ENCODE measurements around the gene SPOCK1.

SPOCK1 gene

GRCh38 chr5:137214446-137215189 is 284.5 kb downstream of the SPOCK1 start:
- TF ChIP-seq CTCF (conservative IDR thresholded peaks at IDR 0.05; ENCODE audit: control insufficient read depth, insufficient read depth, low read depth, low read length): no peak
- DNase-seq (ENCODE audit: low read depth): no peak
- H3K4me3 ChIP-seq (ENCODE audit: control insufficient read depth, low read depth, low read length): no peak overlapping the region

- no peak overlapping the region for H3K4me3 ChIP-seq (ENCODE audit: control insufficient read depth, low read depth, low read length)
- no peak for TF ChIP-seq CTCF (conservative IDR thresholded peaks at IDR 0.05; ENCODE audit: control insufficient read depth, insufficient read depth, low read depth, low read length)
- no peak for DNase-seq (ENCODE audit: low read depth)
Observed at GRCh38 chr5:137212471-137212870, 286.7 kb downstream of the SPOCK1 start.

- no peak overlapping the region for H3K4me3 ChIP-seq (ENCODE audit: control insufficient read depth, low read depth, low read length)
- TF ChIP-seq CTCF (conservative IDR thresholded peaks at IDR 0.05; ENCODE audit: control insufficient read depth, insufficient read depth, low read depth, low read length): no peak
- no peak for DNase-seq (ENCODE audit: low read depth)
Observed at GRCh38 chr5:137209232-137209809, 289.8 kb downstream of the SPOCK1 start.

- no peak overlapping the region for H3K4me3 ChIP-seq (ENCODE audit: control insufficient read depth, low read depth, low read length)
- no peak for DNase-seq (ENCODE audit: low read depth)
- no peak for TF ChIP-seq CTCF (conservative IDR thresholded peaks at IDR 0.05; ENCODE audit: control insufficient read depth, insufficient read depth, low read depth, low read length)
Observed at GRCh38 chr5:137207023-137207760, 291.9 kb downstream of the SPOCK1 start.

GRCh38 chr5:137206030-137206715 is 293.0 kb downstream of the SPOCK1 start:
- no peak overlapping the region for H3K4me3 ChIP-seq (ENCODE audit: control insufficient read depth, low read depth, low read length)
- no peak for TF ChIP-seq CTCF (conservative IDR thresholded peaks at IDR 0.05; ENCODE audit: control insufficient read depth, insufficient read depth, low read depth, low read length)
- DNase-seq (ENCODE audit: low read depth): peak; percentile 16

GRCh38 chr5:137205231-137206027 is 293.7 kb downstream of the SPOCK1 start:
- DNase-seq (ENCODE audit: low read depth): no peak
- no peak overlapping the region for H3K4me3 ChIP-seq (ENCODE audit: control insufficient read depth, low read depth, low read length)
- TF ChIP-seq CTCF (conservative IDR thresholded peaks at IDR 0.05; ENCODE audit: control insufficient read depth, insufficient read depth, low read depth, low read length): no peak

All from fibroblast of mammary gland (primary cell).